NCI-H345 (cell line): Measurements from ENCODE around the gene MINPP1.
"Not testable (repeated sequence)": the region's sequence is repeated elsewhere in the genome, so short reads cannot be mapped to it uniquely, and the experiment has no call there.

Source experiments
- DNase-seq: peaks from one replicate; lab custom pipeline; 2025; lab: John Stamatoyannopoulos, UW

MINPP1 gene, protein sequence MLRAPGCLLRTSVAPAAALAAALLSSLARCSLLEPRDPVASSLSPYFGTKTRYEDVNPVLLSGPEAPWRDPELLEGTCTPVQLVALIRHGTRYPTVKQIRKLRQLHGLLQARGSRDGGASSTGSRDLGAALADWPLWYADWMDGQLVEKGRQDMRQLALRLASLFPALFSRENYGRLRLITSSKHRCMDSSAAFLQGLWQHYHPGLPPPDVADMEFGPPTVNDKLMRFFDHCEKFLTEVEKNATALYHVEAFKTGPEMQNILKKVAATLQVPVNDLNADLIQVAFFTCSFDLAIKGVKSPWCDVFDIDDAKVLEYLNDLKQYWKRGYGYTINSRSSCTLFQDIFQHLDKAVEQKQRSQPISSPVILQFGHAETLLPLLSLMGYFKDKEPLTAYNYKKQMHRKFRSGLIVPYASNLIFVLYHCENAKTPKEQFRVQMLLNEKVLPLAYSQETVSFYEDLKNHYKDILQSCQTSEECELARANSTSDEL

DNA sequence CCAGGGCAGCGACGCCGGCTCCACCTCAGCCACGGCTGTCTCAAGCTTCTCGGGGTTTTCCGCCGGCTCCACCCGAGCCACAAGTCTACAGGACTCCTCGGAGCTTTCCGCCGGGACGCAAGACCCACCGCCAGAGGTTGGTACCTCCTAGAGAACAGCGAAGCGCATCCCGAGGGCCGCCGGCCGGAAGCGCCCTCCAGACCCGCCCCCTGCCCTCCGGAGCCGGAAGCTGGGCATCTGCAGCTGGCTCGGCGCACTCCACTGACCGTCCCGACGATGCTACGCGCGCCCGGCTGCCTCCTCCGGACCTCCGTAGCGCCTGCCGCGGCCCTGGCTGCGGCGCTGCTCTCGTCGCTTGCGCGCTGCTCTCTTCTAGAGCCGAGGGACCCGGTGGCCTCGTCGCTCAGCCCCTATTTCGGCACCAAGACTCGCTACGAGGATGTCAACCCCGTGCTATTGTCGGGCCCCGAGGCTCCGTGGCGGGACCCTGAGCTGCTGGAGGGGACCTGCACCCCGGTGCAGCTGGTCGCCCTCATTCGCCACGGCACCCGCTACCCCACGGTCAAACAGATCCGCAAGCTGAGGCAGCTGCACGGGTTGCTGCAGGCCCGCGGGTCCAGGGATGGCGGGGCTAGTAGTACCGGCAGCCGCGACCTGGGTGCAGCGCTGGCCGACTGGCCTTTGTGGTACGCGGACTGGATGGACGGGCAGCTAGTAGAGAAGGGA, at the start of gene MINPP1:
Gene MINPP1, plus strand, starts transcription at position 254 of the 726 bp plus-strand sequence. Its CDS starts 23 bp downstream, at position 277.
- DNase-seq = peak; percentile 72

DNA sequence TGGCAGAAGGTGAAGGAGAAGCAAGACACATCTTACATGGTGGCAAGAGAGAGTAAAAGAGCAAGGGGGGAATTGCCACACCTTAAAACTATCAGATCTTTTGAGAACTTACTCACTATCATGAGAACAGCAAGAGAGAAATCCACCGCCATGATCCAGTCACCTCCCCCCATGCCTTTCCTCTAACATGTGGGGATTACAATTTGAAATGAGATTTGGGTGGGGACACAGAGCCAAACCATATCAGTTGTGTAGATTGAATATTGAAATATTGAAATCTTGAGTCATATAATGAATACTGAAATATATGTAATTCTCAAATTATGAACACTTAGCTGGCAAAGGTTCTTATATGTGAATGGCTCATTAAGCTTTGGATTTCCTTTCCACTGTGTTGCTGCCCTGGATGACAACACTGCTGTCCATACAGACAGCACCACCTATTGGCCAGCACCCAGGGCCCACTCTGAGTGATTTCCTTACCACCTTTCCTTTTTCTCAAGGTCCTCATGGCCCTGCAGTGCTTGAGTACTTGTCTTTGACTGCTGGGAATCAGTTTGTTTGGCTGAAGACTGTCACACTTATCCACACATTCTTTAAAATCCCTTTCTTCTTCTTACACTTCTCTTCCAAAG, 48.0 kb upstream of the MINPP1 start:
- DNase-seq = not testable (repeated sequence)

DNA sequence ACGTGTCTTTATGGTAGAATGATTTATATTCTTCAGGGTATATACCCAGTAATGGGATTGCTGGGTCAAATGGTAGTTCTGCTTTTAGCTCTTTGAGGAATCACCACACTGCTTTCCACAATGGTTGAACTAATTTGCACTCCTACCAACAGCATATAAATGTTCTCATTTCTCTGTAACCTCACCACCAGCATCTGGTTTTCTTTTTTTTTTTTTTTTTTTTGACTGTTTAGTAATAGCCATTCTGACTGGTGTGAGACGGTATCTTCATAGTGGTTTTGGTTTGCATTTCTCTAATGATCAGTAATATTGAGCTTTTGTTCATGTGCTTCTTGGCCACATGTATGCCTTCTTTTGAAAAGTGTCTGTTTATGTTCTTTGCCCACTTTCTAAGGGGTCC, 42.9 kb upstream of the MINPP1 start:
- DNase-seq = not testable (repeated sequence)

DNA sequence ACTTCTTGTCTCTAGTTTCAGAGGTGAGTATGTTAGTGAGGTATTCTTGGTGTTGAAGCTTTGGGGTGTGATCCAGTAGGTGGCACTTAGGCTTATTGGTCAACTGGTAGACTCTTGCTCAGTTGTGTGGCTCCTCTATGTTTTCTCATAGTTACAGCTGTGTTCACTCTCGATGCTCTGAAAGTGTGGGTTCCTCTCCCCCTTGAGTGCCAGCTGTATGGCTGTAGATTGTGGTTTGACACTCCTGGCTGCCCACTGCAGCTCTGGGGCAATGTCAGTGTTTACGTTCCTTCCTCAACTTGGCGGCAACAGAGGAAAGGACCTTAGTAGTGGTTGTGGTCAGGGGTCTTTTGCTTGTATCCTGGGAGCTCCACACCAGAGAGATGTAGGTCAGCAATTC, 37.8 kb upstream of the MINPP1 start:
- not testable (repeated sequence) for DNase-seq

DNA sequence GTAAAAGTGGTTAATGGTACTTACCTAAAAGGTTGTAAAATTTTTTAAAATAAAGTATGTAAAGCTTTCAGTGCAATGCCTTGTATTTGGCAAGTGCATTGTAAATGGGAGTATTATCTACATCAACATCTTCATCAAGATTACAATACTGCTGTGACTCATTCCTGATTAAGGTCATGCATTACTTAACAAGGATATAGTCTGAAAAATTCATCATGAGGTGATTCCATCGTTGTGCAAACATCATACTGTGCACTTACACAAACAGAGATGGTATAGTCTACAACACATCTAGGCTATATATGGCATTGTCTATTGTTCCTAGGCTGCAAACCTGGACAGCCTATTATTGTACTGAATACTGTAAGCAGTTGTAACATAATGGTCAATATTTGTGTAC, 16.0 kb upstream of the MINPP1 start:
- not testable (repeated sequence) for DNase-seq

DNA sequence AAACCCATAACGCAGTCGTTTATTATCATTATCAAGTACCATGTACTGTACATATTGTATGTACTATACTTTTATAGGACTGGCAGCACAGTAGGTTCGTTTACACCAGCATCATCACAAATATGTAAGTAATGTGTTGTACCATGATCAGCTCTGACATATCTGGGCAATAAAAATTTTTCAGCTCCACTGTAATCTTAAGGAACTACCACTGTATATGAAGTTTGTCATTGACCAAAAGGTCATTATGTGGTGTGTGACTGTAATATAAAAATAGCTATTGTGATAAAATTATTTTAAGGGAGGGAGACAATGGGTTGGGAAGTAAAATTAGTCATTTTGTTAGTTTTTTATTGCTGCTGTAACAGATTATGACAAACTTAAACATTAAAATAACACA, 14.4 kb upstream of the MINPP1 start:
- not testable (repeated sequence) for DNase-seq

DNA sequence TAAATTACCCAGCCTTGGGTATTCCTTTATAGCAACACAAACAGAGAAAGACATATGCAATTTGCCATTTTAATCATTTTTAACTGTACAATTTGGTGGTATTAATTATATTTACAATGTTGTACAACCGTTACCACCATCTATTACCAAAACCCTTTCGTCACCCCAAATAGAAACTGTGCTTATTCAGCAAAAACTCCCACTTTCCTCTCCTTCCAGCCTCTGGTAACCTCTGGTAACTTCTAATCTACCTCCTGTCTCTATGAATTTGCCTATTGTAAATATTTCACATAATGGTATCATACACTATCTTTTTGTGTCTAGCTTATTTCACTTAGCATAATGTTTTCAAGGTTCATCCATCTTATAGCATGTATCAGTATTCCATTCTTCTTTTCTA, 12.2 kb upstream of the MINPP1 start:
- not testable (repeated sequence) for DNase-seq

DNA sequence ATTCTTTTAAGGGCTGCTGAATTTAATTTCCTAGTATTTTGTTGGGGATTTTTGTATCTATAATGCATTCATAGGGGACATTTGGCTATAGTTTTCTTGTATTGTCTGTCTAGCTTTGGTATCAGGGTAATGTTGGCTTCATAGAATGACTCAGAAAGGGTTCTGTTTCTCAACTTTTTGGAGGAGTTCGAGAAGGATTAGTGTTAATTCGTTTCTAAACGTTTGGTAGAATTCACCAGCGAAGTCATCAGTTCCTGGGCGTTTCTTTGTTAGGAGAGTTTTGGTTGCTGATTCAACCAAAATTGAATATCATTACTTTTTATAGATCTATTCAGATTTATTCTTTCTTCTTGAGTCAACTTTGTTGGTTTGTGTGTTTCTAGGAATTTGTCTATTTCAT, 9.2 kb upstream of the MINPP1 start:
- DNase-seq = not testable (repeated sequence)

DNA sequence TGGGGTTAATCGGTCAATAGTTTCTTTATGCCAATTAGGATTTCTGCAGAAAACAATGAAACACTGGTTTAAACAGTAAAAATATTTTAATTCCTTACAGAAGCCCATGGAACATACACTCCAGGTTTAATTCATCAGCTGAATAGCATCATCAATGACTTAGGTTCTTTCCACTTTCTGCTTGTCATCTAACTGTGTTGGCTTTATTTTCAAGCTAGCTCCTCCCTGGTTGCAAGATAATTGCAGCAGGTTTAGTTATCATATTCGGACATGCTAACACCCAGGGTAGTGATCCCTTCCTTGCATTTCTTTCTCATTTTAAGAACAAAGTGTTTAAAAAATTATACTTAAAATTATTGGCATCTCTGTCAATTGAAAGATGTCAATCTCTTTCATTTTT, 7.3 kb upstream of the MINPP1 start:
- DNase-seq = not testable (repeated sequence)

DNA sequence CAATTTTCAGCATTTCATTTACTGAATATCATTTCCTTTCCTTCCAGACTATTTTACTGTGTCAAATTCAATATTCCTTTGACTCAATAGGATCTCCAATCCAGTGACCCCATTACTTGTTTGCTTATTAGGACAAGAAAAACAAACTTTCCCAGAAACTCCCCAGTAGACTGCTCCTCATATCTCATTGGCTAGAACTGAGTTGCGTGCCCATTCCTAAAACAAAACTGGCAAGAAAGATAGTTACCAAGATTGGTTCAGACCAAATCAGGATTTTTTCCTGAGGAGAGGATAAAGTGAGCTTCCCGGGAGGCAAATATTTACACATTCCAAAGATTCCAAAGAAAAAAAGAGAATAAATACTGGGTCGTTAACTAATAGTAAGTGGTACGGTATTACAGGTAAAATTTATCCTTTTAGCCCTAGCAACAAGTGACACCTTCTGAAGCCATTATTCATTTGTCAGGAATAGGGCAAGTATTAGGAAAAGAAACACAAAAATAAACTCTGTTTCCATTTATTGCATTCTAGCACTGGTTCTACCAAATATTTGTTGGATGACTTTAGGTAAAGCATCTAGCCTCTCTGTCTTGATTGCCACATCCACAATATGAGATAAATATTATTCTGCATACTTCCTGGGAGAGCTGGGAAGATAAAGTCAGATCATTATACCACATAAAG, 6.4 kb upstream of the MINPP1 start:
- DNase-seq = not testable (repeated sequence)

DNA sequence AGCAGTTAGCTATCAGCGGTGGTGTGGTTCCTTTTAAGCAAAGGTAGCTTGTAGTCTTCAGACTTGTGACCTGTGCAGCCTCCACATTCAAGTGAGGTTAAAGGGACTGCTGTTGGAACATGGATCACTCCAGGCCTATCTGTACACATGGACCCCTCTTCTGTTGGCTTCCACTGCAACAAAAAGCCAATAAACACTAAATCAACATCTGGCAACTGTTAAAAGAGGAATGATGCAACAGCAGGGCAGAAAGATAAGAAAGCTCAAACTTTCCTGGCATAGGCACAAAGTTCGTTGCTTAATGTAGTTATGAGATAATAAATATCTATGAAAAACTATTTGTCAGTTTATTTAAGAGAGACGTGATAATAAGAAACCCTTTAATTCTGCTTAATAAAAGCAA, 4.0 kb upstream of the MINPP1 start:
- DNase-seq = no peak

DNA sequence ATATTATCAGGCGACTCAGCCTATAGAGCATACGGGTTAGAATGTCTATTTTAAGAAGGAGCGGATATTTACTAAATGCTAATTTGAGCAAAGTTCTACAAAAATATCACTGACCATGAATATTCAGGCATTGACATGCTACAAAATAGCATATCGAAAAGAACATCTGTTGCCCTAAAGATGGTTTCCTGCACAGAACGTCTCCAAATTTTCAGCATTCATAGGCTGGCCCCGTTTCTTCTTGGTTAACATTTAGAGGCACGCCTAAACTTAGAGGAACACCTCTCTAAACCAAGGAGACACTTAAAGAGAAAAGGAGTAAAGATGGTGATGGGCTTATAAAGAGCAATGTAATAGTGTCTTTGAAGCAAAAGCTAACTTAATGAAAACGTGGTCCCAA, 1.3 kb upstream of the MINPP1 start:
- DNase-seq = no peak

DNA sequence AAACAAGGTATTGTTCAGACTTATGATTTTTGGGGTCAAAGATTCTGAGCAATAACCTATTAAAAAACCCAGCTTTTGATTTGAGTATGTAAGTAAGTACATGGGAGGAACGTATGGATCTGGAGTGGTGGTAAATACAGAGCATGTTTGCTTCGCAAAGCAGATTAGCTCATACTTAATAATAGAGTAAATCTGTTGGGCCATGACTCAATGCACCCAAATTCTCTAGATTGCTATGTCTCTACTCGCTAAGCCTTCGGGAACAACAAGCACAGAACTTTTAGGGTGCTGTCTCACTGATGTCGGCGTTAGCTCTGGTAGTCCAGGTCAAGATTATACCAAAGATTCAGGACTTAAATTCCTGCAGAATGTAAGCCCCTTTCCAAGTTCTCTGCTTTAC, 807 bp upstream of the MINPP1 start:
- DNase-seq = no peak

DNA sequence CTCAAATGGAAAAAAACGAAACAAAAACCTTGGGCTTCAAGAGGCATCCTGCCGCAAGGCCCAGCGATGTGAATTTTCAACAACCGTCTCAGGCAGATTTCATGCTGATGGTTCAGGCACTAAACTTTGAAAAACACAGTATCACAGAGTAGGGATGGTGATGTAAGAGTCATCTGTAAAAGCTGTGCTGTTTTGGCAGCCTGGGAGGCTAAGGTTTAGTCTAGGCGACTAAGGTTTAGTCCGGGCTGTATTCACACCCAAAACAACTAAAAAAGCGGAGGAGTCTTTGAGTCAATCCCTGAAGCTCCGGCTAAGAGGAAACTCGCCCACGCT, 420 bp upstream of the MINPP1 start:
- DNase-seq = no peak

DNA sequence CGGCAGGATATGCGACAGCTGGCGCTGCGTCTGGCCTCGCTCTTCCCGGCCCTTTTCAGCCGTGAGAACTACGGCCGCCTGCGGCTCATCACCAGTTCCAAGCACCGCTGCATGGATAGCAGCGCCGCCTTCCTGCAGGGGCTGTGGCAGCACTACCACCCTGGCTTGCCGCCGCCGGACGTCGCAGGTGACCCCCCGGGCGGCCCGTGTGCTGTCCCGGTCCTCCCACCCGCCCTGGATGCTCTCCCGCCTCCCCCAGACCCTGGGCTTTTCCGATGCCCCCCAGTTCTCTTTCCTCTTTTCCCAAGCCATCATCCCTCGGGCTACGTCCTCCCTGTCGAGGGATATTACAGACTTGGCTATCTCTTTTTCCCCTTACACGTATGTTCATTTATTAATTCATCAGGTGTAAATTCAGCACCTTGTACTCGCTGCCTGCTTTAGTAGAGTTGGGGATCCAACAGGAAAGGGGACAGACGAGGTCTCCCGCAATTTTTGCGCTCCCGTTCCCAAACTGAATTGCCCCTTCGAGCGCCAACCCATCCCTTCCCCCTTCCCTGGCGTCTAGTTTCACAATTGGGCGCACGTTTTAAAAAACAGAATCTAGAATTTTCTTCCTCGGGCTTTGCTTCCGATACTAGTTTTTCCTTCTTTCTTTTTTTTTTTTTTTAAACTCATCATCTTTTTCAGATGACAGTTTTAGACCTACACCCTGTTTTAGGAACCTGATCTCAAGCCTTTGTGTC, 846 bp downstream of the MINPP1 start:
- peak; percentile 58 for DNase-seq

DNA sequence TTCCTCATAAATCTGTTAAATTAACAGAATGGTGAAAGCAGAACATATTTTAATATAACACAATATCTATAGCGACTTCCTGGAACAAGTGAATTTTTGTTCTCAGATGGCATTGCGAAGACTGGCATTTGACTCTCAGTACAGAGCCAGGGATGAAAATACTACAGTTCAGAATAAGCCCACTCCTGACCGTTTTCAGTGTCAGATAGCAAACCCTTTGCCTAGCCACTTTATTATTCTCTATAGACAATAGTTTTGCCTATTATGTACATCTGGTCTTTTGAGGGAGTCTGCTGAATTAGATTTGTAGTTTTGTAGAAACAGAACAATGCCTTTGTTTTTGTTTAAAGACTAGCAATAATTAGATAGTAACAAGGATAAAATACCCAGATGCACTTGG, 2.3 kb downstream of the MINPP1 start:
- DNase-seq = no peak

DNA sequence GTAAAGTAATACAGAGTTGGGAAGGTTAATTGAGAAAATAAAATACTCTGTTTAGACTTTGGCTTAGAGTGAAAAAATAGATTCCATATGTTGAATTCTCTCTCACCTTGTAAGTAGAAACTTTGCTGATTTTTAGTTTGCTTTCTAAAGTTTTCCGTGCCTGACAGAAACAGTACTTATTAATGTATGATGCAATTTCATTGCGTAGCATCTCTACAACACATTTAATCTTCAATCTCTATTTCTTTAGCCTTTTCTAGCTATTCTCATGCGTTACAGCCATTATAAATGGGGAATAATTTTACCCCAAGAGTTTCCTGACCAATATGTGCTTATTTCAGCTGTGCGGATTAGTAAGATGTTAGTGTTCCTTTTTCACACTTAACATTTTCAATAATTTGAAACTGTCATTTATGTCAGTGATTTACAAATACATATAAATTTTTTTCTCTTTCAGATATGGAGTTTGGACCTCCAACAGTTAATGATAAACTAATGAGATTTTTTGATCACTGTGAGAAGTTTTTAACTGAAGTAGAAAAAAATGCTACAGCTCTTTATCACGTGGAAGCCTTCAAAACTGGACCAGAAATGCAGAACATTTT, 3.3 kb downstream of the MINPP1 start:
- no peak for DNase-seq

DNA sequence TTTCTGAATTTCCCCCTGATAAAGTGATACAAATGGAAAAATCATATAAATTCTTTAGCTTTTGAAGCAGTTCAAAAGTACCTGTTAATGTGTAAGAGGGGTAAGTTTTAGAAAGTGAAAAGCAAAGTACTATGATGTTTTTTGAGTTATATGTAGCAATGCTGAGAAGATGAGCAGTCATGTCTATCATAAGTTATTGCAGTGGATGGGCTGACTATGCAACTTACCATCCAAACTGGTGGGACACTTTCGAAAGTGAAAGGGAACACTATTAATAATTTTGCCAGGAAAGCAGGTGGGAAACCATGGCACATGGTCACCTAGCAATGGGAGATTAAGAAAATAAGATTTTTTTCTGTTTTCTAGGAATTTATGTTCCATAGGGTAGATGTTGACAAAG, 4.1 kb downstream of the MINPP1 start:
- no peak for DNase-seq

DNA sequence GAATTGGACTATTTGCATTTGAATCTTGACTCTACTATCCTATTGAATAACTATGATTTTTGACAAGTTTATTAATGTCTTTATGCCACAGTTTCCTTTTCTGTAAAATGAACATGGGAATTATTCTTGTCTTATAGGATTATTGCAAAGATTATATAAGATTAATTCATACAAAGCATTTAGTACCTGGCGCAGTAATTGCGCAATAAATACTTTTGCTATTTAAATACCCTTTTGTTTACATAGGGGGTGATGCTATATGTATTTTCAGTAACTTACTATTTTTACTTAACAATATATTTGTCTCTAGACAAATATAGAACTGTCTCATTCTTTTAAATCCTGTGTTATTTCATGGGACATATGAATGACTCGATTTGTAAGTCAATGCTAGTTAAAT, 5.3 kb downstream of the MINPP1 start:
- DNase-seq = no peak

DNA sequence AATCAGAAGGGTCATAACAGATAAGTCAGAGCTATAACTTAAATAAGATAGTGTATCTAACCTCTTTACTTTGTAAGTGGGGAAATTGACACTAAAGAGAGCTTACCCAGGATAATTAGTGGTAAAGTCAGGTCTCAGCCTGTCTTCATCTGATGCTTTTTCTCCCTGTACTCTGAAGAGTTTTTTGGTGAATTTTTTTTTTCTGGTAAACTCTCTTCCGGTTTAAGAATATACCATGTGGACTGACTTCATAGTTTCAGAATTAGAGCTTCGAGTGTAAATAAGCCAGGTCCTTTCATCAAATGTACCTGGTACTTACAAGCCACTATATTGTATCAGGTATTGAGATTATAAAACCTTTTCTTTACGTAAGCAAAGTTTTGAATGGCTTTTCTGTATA, 6.8 kb downstream of the MINPP1 start:
- no peak for DNase-seq

DNA sequence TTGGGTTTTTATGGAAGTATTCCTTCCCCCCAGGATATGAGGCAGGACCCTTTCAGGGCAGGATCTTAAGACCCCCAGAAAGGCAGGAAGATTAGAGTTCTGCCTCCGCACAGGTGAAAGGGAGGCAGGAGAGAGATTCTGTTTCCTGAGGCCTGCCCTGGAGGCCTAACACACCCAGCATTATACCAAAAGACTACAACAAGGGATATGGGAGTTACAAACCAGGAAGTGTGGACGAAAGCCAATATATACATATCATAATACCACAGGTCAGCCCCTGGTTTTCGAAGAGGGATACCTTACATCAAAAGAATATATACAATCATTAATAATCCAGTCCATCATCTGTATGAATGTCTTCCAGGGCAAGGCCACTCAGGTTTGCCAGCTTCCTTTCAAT, 14.2 kb downstream of the MINPP1 start:
- no peak for DNase-seq
